Renal cortical epithelial cell (primary cell): Measurements from ENCODE around the gene SWT1. TPM values are rescaled to one million over a fixed set of nuclear protein-coding genes. Genes with fewer than 3 reads are reported as not detected.
A peak's percentile ranks its signal among the peaks of the same experiment; 100 is the strongest.

Source experiments
- DNase-seq: peaks from one replicate; pipeline ENCODE4 v3.0.0-alpha.2; 2011; ENCODE audit warnings: low read depth
- total RNA-seq: library from RNA; depleted of rRNA; stranded (reverse); fragments of >200 nt; gene quantifications from 2 replicates; pipeline ENCODE4 v1.2.3, GENCODE V29; 2014

SWT1 gene
- 3.8 and 7.7 TPM in 2 replicates for total RNA-seq

DNA sequence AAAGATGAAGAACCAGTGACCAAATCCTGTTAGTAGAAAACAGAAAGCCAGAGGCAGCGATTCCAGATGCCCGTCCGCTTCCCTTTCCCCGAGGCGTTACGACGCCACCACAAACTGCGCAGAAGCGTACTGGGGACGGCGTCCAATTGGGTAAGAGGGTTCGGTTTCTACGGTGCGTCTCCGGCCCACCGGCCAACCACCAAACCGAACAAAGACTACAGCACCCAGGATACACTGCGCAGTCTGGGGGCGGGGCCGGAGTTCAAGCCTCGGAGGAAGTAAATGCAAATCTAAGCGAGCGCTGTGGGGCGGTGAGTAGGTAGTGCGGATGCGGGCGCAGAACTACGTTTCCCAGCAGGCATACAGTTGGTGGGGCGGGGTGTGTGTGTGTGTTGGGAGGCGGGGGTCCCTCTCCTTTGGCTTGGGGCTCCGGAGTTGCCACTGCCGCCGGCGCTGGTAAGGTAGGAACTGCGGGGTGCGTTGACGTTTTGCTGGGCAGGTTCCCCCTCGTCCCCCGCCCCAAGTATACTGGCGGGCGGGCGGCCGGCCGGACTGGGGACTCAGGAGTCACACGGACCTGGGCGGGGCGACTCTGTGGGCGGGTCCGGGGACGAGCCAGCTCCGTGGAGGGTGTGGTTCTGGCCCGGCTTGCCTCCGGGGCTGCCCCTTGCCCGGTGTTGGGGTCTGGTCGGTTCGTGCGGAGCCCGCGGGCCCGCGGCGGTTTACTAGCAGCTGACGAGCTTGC is at the start of gene SWT1, which contains the start of gene TRMT1L:
Gene SWT1, plus strand, starts transcription at position 314 of the 745 bp plus-strand sequence. CDS start 3,675 bp downstream, outside the sequence.
Gene TRMT1L, minus strand, starts transcription at position 100 of the 745 bp plus-strand sequence. CDS start 241 bp downstream, outside the sequence.
- peak; percentile 96 for DNase-seq

GRCh38 chr1:185108321-185108720 is 48.6 kb upstream of the SWT1 start:
- DNase-seq = peak; percentile 6

DNA sequence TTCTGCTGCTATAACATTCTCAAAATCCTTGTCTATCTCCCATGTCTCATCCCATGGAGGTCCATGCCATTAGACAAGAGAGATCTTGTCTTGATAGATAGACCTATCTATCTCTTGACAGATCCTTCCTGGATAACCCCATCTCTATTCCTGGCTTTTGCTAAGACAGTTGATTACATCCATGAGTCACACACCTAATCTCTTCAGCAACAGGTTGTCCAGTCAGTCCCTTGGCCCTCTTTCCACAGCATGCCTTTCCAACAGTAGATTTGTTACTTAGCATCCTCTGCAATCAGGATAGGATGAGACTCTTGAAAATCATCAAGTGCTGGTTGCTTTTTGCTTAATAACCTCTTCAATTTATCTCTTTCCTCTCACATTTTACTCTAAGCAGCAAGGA is 46.8 kb upstream of the SWT1 start:
- DNase-seq = no peak

DNA sequence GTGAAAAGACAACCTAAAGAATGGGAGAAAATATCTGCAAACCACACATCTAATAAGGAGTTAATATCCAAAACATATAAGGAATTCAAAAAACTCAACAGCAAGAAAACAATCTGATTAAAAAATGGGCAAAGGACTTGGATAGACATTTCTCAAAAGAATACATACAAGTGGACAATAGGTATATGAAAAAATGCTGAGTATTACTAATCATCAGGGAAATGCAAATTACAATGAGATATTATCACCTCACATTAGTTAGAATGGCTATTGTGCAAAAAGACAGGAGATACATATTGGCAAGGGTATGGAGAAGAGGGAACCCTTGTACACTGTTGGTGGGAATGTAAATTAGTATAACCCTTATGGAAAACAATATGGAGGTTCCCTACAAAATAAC is 45.1 kb upstream of the SWT1 start:
- DNase-seq = no peak

DNA sequence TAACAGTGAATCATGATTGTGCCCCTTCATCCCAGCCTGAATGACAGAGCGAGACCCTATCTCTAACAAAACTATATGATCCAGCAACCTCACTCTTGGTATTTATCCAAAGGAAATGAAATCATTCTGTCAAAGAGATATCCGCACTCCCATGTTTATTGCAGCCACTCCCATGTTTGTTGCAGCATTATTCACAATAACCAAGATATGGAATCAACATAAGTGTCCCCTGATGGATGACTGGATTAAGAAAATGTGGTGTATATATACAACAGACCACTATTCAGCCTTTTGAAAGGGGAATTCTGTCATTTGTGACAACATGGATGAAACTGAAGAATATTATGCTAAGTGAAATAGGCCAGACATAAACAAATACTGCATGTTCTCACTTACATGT is 44.6 kb upstream of the SWT1 start:
- no peak for DNase-seq

DNA sequence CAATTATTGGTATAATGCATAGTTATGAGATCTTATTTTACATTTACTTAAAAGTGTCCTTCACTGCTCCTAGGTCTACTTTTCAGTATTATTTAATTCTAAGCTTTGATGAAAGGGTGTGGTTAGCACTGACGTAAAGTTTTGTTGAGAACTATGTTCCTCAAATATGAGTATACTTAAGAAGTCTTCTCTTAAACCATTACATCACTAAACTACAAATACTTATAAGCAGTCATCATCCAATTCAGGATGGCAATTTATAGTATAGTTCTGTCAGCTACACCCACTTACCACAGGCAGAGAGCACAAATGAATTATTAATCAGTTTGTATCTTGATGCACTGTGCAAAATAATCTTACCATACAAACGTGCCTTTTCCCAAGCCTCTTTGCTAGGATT is 27.3 kb upstream of the SWT1 start:
- DNase-seq = no peak

GRCh38 chr1:185132534-185132933 is 24.4 kb upstream of the SWT1 start:
- DNase-seq = no peak

DNA sequence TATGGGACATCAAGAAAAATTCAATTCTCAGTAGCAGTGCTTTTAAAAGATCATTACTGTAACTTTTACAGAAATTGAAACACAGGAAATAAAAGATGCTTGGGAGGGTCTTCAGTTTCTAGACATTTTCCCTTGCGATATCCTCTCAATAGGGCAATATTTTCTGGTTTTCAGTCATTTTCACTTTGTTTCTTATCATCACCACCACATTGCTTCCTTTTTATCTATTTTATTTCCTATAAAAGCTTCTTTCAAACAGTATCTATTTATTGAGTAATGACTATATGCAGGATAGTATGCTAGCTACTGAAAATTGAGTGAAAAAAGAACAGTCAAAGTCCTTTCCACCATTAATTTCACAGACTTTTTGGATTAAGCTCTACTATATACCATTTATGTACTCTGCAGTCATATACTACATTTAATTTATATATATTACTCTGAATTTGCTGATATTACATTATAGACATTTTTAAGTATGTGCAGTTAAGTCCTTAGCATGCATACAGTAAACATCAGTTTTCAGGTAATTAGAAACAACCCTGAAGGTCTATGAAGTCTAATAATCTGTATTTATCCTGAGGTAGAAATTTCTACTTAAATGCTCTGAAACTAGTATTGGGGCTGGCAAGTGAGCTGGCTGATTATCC is 18.9 kb upstream of the SWT1 start:
- DNase-seq = no peak

DNA sequence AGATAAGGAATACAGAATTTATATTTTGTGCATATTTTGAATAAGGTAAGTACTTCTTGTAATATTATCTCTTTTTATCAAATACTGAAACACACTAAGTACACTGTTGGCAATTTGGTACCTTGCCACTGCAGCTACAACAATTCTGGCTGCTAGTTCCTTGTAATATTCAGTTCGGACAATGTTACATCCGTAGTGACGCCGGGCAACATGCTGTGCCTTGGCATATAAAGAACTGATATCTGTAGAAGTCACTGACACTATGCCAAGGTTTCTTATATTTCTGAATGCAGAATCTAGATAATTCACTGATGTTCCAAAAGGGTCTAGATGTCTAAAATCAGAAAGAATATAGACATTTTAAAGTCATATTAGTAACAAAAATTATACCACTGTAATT is 17.7 kb upstream of the SWT1 start:
- DNase-seq = no peak

DNA sequence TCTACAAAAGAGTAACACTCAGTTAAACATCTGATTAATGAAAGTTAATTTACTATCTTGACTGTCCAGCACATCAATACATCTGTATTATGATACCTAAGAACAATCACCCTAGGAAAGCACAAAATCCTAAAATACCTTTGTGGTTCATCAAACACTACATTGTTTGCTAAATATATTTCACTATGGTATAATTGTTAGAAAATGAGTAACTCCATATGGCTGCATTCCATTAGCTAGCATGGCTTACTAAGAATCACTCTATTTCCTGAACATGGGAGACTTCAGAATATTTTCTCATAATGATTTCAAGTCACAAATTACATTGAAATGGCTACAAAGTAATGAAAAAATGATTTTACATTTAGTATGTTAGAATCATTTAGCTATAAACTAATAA is 12.7 kb upstream of the SWT1 start:
- peak; percentile 9 for DNase-seq

DNA sequence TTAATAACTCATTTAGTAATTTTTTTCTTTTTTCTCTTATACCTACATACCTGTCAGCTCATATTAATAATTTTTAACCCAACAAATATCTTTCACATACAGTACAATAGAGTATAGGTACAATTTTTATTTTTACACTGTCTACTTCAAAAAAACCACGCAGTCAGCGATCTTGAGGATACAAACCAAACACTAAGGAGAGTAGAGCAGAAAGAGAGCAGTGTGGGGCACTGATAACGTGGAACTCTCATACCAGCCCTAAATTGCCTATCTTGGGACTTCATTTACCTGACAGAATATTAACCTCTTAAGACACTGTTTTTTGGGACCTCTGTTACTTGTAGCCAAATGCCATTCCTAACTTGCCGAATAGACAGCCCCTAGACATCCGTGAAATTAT is 5.8 kb upstream of the SWT1 start:
- DNase-seq = no peak

DNA sequence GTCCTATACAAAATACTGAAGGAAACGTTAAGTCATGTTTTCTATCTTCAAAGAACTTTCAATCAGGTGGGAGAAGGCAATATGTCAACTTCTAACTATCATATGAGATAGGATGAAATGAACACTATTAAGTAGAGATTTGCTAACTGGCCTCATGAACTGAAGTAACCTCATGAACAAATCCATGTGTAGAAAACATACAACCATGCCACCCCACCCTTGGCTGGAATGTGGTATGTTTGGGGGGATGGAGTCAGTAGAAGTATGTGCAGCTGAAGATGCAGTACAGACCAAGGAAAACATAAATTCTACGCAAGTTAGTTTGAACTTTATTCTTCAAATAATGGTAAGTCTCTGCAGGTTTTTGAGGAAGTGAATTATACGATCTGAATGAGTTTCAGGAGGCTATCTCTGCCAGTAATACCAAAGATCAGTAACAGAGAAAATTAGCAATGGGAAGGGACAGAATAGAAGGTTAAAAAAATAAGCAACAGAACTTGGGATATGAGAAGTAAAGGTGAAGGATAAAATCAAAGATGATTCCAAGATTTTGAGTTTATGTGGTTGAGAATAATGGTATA is 4.7 kb upstream of the SWT1 start:
- no peak for DNase-seq

DNA sequence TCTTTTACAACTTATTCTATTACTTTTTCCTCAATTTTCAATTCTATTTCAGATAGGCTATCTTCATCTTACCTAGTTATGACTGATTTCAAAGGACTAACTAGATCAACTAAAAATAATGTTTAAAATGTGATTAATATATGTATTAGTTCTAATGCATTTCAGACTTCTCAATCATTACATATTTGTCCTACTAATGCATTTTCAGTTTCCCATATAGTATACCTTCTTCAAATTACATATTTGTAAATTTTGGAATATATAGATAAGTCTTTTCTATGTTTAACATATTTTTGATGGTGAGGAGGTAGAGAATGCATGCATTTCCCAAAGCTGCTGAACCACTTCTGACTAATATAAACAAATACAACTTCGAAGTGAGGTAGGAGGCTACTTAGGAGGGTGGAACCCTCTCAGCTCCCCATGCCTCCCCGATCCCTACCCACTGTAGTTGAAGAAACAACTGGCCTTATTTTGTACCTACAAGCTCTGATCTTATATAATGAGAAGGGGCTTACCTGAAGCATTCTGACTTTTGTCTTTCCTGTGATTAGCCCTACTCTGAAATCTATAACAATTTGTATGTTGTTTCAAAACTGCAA is 2.0 kb upstream of the SWT1 start:
- peak; percentile 11 for DNase-seq

DNA sequence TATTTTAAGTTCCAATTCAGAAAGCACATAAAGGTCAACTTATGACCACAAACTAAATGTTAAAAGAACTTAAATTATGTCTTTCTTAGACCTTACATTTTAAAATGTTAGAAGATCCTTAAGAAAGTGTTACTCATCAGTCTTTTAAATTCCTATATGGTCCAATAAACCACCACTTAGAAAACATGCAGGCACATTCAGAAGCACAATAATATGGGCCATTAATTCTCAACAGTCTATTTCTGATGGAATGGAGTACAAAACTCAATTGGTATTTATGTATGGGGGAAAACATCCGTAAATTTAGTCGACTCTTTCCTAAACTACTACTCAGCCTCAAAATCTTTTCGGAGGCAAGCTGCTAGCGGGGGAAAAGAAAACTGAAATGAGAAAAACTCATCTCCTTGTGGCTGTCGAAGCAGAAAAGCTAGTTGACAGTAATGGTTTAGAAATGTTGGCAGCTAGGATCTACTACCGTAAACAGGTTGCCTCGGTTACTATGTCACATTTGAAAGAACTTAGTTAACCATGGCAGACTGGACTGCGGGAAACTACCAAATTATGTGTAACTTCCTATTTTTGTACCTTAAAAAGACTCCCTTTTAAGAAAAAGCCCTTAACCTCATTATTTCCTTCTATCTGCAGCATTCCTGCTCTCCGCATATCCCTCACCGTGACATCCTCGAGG is 1.2 kb upstream of the SWT1 start:
- peak; percentile 83 for DNase-seq

DNA sequence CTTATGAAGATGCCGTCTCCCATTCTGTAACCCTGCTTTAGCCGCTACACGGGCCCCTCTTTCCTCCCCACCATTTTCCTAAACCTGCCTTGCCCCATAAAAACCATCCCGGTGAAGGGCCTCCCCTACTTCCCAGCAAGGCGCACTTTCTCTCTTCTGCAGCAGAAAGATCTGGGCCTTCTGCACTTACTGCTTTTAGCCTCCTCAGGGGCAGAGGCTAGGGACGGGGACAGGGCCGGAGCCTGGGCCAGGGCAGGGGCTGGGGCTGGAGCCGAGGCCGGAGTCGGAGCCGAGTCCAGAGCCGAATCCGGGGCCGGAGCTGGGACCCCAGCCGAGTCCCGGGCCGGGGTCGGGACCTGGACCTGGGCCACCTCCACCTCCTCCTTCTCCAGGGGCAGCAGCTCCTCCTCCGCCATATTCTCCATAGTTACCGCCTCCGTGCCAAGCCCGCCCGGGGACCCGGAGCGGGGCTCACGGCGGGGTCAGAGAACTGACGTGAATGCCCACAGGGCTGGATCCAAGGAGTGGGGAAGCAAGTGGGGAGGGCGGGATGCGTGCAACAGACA is 596 bp upstream of the SWT1 start:
- DNase-seq = no peak

DNA sequence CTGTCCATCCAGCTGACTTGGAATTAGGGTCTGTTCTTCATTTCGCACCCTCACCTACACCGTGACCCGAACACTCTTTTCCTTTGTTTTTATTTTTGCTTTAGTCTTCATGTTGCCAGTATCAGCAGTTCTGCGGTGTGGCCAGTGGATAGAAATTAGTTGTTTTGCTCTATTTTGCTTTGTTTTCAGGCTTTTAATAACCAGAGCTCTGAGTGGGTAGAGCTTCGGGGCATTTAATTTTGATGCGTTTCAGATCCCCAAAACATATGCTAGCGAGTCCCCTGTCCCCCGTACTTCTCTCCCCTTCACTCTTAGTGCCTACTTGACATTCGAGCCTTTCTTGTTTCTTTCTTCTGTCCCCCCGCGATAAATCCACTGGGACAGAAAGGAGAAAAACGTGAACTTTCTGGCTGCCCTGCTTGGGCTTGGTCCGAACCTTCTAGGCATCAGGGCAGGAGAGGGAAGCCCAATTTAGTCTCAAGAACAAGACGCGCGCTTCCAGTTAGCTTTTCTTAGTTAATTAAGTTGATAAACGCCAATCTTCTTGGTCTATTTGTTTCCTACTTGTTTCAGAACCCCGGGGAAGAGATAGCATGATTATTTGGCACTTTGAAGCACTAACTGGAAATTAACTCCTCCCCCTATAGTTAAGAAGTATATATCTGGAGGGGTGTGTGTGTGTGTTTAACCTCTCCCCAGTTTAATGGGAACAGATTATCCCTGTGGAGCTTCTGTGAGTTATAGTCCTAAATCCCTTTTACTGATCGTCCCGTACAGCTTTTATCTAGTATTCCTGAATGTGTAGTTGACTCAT is 839 bp downstream of the SWT1 start:
- DNase-seq = peak; percentile 9

GRCh38 chr1:185158800-185159199 is 1.8 kb downstream of the SWT1 start:
- DNase-seq = no peak

GRCh38 chr1:185159966-185160365 is 3.0 kb downstream of the SWT1 start:
- DNase-seq = peak; percentile 50

GRCh38 chr1:185162491-185162890 is 5.5 kb downstream of the SWT1 start:
- no peak for DNase-seq

- no peak for DNase-seq
Measured at GRCh38 chr1:185166106-185166505, 9.1 kb downstream of the SWT1 start.
